ENCODE measurements around the gene HHIP.

The HHIP gene

GRCh38 chr4:144703494-144703893 lies 57.5 kb downstream of the HHIP start:
- Mint-ChIP-seq H3K36me3 (ENCODE audit: low read depth) (no peaks in the 10 kb centered on the region), H3K27me3 (ENCODE audit: low read depth) (peaks cover 6% of the 10 kb centered on the region), H3K4me1 (peaks cover 23% of the 10 kb centered on the region), H3K9me3 (no peaks in the 10 kb centered on the region), H3K4me3 (no peak overlapping the region), H3K27ac (no peak overlapping the region)
- no peak for TF ChIP-seq CTCF (IDR thresholded peaks at IDR 0.05; ENCODE audit: unreplicated experiment in 3 of 3)

- Mint-ChIP-seq H3K27me3 (ENCODE audit: low read depth) (no peaks in the 10 kb centered on the region), H3K27ac (peak overlapping the region in 2 of 3 experiments; percentile 9 to 48), H3K4me1 (peaks cover 23% of the 10 kb centered on the region), H3K9me3 (no peaks in the 10 kb centered on the region), H3K36me3 (ENCODE audit: low read depth) (no peaks in the 10 kb centered on the region), H3K4me3 (no peak overlapping the region)
- no peak for TF ChIP-seq CTCF (IDR thresholded peaks at IDR 0.05; ENCODE audit: unreplicated experiment in 3 of 3)
Measured at GRCh38 chr4:144705601-144706590, 59.9 kb downstream of the HHIP start.

GRCh38 chr4:144709159-144709558 lies 63.2 kb downstream of the HHIP start:
- no peaks in the 10 kb centered on the region for H3K9me3 Mint-ChIP-seq
- H3K27me3 Mint-ChIP-seq (ENCODE audit: low read depth): no peaks in the 10 kb centered on the region
- TF ChIP-seq CTCF (IDR thresholded peaks at IDR 0.05; ENCODE audit: unreplicated experiment in 3 of 3): no peak
- H3K27ac Mint-ChIP-seq: no peak overlapping the region
- H3K4me3 Mint-ChIP-seq: no peak overlapping the region
- no peaks in the 10 kb centered on the region for H3K36me3 Mint-ChIP-seq (ENCODE audit: low read depth)
- H3K4me1 Mint-ChIP-seq: peaks cover 16% of the 10 kb centered on the region

- Mint-ChIP-seq H3K4me1 (peaks cover 11% of the 10 kb centered on the region), H3K27ac (no peak overlapping the region), H3K9me3 (no peaks in the 10 kb centered on the region), H3K4me3 (no peak overlapping the region), H3K27me3 (ENCODE audit: low read depth) (no peaks in the 10 kb centered on the region), H3K36me3 (ENCODE audit: low read depth) (no peaks in the 10 kb centered on the region)
- no peak for TF ChIP-seq CTCF (IDR thresholded peaks at IDR 0.05; ENCODE audit: unreplicated experiment in 3 of 3)
Measured at GRCh38 chr4:144709793-144710525, 64.0 kb downstream of the HHIP start.

GRCh38 chr4:144710526-144710912 lies 64.6 kb downstream of the HHIP start:
- H3K9me3 Mint-ChIP-seq: no peaks in the 10 kb centered on the region
- TF ChIP-seq CTCF (IDR thresholded peaks at IDR 0.05; ENCODE audit: unreplicated experiment in 3 of 3): no peak
- no peaks in the 10 kb centered on the region for H3K27me3 Mint-ChIP-seq (ENCODE audit: low read depth)
- no peaks in the 10 kb centered on the region for H3K36me3 Mint-ChIP-seq (ENCODE audit: low read depth)
- no peak overlapping the region for H3K4me3 Mint-ChIP-seq
- no peak overlapping the region for H3K27ac Mint-ChIP-seq
- peaks cover 7% of the 10 kb centered on the region for H3K4me1 Mint-ChIP-seq
